ENCODE results near the gene TWF2. TPM values are rescaled to one million over a fixed set of nuclear protein-coding genes. Genes with fewer than 3 reads are reported as not detected.

TWF2 gene
- polyA plus RNA-seq, 1 donor = 22.3 TPM

GRCh38 chr3:52204337-52205073 is 34.5 kb downstream of the TWF2 start:
- DNase-seq (ENCODE audit: low read depth) = no peak

DNA sequence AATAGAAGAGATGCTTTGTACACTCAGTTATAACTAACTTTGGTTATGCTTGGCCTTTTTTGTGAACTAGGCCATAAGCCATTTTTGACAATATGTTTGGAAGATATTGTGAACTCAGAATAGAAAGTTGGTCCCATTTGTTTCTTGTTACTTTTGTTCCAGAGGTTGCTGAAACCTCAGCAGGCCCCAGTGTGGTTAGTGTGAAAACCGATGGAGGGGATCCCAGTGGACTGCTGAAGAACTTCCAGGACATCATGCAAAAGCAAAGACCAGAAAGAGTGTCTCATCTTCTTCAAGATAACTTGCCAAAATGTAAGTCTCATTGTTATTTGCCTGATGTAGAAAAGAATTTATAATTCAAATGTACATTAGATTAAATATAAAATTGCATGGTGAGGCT is 35.3 kb downstream of the TWF2 start:
- DNase-seq (ENCODE audit: low read depth) = no peak

GRCh38 chr3:52202384-52203077 is 36.4 kb downstream of the TWF2 start:
- no peak for DNase-seq (ENCODE audit: low read depth)

DNA sequence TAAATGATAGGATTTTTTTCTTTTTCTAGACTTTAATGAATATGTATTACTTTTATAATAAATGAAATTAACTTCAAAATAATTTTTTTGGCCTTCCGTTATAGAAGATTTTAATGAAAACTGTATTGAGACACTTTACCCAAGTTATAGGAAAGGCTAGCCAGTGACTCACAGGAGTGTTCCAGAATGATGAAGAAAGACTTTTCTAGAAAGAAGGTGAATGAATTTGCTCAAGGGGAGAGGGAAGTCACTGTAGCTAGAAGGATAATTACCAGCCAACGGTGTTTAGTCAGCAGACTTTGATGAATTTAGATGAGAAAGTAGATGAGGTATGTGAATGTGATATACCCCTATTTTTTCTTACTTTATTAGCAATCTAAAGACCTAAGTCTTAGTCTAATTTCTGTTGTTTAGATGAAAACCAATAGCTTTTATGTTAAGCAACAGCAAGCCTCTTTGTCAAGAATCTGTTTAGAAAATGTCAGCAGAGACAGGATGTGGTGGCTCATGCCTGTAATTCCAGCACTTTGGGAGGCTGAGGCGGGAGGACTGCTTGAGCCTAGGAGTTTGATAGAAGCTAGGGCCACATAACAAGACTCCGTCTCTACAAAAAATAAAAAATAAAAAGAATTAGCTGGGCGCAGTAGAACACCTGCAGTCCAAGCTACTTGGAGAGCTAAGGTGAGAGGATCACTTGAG is 37.8 kb downstream of the TWF2 start:
- DNase-seq (ENCODE audit: low read depth) = no peak

DNA sequence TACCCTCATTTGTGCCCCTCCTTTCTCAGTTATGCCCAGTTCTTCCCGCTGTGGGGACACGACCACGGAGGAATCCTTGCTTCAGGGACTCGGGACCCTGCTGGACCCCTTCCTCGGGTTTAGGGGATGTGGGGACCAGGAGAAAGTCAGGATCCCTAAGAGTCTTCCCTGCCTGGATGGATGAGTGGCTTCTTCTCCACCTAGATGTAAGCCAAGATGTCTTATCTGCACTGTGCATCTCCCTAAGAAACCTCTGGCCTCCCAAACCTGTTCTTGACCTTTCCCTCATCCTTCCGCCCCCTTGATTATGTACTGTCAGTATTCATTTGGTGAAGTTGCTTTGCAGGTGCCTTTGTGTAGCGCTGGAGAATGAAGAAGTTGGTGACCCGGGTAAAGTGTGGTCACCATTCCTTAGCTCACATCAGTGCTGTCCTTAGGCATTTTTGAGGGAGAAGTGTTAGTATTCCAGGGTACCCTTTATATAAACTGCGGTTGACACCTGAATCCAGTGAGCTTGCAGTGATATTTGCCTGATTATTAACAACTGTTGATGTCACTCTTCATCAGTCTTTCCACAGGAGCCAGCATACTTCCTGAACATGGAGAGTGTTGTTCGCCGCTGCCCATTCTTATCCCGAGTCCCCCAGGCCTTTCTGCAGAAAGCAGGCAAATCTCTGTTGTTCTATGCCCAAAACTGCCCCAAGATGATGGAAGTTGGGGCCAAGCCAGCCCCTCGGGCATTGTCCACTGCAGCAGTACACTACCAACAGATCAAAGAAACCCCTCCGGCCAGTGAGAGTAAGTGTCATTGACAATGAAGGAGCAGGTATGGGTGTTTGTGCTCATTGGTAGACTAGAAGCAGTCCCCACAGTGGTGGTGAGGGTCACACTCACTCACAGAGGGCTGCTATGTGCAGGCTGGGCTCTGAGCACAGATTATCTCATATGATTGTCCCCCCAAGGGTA is 40.0 kb downstream of the TWF2 start:
- no peak for DNase-seq (ENCODE audit: low read depth)

- DNase-seq (ENCODE audit: low read depth) = peak; percentile 76
Observed at GRCh38 chr3:52197842-52198625, 40.9 kb downstream of the TWF2 start, which contains the start of gene ALAS1. Gene ALAS1 (plus strand): TSS chr3:52198160. CDS start chr3:52199242, 1,082 bp downstream.

DNA sequence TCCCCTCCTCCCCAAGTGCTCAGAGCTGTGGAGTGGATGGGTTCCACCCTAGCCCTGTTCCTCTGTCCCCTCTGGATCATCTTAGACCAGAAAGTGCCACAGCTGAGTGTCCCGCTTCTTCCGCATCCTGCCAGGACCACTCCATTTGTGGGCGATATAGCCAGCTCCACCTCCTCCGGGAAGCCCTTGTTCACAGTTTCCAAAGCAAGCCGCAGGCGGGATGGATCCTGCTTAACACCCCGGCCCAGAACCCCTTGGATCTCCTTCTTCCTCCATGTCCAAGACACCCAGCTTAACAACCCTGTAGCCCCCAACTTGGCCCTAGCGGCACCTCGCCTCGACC is 41.5 kb downstream of the TWF2 start:
- no peak for DNase-seq (ENCODE audit: low read depth)

- DNase-seq (ENCODE audit: low read depth) = no peak
Observed at GRCh38 chr3:52196977-52197376, 42.0 kb downstream of the TWF2 start.

DNA sequence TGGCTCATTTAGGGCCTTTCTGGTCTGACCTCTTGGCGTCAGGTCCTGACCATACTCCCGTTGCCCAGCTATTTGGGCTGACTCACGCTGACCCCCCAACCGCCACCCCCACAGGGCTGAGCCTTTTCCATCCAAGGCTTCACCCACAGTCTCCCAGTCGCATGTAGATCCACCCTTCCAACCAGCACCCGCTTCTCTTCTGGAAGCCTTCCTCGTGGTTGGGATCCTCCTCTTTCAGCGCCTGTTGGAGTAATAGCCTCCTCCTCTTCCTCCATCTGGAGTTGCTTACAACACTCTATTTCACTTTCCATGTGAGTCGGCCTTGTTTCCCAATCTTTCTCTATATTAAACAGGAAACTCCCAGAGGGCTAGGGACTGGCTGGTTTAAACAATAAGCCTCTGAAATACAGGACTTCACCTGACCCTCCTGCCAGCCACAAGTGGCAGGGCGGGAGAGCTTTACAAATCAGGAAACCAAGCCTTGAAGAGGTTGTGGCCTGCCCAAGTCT is 43.1 kb downstream of the TWF2 start:
- DNase-seq (ENCODE audit: low read depth) = no peak

GRCh38 chr3:52195291-52195597 is 43.7 kb downstream of the TWF2 start:
- no peak for DNase-seq (ENCODE audit: low read depth)

DNA sequence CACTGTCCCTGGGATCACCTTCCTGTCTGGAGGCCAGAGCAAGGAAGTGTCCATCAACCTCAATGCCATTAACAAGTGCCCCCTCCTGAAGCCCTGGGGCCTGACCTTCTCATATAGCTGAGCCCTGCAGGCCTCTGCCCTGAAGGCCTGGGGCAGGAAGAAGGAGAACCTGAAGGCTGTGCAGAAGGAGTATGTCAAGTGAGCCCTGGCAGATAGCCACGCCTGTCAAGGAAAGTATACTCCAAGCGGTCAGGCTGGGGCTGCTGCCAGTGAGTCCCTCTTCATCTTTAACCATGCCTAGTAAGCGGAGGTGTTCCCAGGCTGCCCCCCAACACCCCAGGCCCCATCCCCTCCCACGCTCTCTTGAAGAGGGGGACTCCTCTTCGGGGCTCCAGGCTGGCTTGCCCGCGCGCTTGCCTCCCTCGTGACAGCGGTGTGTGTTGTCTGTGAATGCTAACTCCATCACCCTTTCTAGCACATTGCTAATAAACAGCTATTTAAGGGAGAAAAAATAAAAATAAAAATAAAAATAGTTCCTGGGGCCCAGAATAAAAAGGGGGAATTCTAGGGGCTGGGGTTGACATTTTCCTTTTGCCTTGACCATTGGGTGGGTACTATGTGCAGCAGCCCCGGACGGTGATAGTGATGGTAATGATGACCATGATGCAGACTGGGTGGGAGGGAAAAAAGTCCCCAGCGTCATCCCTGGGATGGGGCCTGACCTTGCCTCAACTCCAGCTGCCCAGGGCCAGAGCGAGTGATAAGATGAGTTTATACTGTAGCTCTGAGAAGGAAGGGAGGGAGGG is 44.3 kb downstream of the TWF2 start:
- DNase-seq (ENCODE audit: low read depth) = no peak

- DNase-seq (ENCODE audit: low read depth) = no peak
Observed at GRCh38 chr3:52193065-52193464, 45.9 kb downstream of the TWF2 start.

GRCh38 chr3:52191663-52192062 is 47.3 kb downstream of the TWF2 start:
- no peak for DNase-seq (ENCODE audit: low read depth)

- no peak for DNase-seq (ENCODE audit: low read depth)
Observed at GRCh38 chr3:52190294-52191074, 48.5 kb downstream of the TWF2 start.

DNA sequence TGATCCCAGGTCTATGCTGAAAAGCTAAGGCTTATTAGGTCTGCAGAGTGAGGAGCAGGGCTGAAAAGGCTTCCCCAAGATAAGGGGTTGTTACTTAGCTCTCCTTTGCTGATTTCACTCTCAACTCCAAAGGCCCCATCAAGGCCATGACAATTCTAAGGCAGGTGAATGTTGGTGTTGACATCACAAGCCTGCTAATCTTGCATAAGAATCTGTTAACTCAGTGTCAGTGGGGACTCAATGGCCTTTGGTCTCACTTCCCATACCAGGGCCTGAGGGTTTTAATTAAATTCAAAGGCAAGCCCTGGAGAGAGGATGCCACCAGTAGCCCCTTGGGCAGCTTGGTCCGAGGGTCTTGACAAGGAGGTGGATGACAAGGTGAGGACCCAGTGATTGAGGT is 50.4 kb downstream of the TWF2 start:
- DNase-seq (ENCODE audit: low read depth) = no peak

DNA sequence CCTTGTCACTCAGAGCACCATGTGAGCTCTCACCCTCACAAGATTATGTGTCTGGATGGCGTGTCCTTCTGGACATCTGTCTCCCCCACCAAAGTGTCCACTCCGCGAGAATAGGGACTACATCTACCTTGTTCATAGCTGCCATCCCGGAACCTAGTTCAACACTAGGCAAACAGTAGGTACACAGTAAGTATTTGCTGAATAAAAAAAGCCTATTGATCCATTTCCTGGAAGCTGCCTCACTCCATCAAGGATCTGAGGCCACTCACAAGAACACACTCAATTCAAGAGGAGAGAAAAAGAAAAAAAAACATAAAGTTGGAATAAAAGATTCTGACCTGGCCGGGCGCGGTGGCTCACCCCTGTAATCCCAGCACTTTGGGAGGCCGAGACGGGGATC is 52.2 kb downstream of the TWF2 start:
- no peak for DNase-seq (ENCODE audit: low read depth)

DNA sequence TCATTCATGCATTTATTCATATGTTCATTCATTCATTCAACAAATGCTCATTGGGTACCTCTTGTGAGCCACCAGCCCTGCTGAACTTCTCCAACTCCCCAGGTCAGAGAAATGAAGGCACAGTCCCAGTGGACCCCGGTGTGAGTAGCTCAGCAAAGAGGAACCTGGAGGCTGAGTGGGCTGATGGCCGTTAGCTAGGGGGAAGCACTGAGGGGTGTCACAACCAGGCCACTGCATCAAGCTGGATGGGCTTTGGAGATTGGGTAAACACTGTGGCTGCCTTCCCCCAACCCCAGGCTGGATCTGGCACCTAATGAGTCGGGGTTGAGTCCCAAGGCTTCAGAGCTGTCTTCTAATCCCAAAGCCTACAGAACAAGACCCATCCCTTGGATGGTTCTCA is 53.1 kb downstream of the TWF2 start:
- DNase-seq (ENCODE audit: low read depth) = no peak

- no peak for DNase-seq (ENCODE audit: low read depth)
Observed at GRCh38 chr3:52185311-52185710, 53.6 kb downstream of the TWF2 start.

GRCh38 chr3:52184690-52185089 is 54.3 kb downstream of the TWF2 start:
- DNase-seq (ENCODE audit: low read depth) = no peak

All from forelimb muscle (tissue), 1 donor.